Lower leg skin (tissue), 3 donors: Measurements from ENCODE around the gene TAF1D.

ENCODE experiments used
- CTCF ChIP-seq, 3 donors: fragments of 450-650 bp; IDR thresholded peaks; one replicate each; pipeline ENCODE4 v1.5.1; 2016; ENCODE audit warnings: antibody characterized with exemption in 3 of 3, mild to moderate bottlenecking in 3 of 3, moderate library complexity in 2 of 3
- POLR2A ChIP-seq, 2 donors: fragments of 450-650 bp; IDR thresholded peaks; one replicate each; pipeline ENCODE4 v1.6.1; 2016 to 2017; ENCODE audit warnings: antibody characterized with exemption in 2 of 2, mild to moderate bottlenecking in 1 of 2, moderate library complexity in 1 of 2

DNA sequence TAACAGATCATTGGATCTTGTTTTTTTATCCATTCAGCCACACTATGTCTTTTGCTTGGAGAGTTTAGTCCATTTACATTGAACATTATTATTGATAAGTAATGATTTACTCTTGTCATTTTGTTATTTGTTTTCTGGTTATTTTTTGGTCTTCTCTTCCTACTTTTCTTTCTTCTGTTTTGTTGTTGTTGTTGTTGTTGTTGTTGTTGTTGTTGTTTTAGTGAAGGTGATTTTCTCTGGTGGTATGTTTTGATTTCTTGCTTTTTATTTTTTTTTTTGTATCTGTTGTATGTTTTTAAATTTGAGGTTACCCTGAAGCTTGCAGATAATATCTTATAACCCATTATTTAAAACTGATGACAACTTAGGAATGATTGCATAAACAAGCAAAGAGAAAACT lies 28.6 kb downstream of the TAF1D start:
- TF ChIP-seq POLR2A (IDR thresholded peaks at IDR 0.05) (no peak), CTCF (IDR thresholded peaks at IDR 0.05) (no peak)
